ENCODE measurements around the gene INTU. TPM values are rescaled to one million over a fixed set of nuclear protein-coding genes. Genes with fewer than 3 reads are reported as not detected.

INTU gene
- total and polyA plus RNA-seq, 2 experiments from 2014 or later: 3.9 to 18.0 TPM

GRCh38 chr4:127667772-127668171, 35.0 kb downstream of the INTU start:
- Histone ChIP-seq H3K36me3 (no peaks in the 10 kb centered on the region), H3K4me1 (ENCODE audit: low read depth) (no peaks in the 10 kb centered on the region), H3K27me3 (no peaks in the 10 kb centered on the region), H3K9me3 (ENCODE audit: low read depth) (no peaks in the 10 kb centered on the region), H3K27ac (no peak overlapping the region), H3K4me3 (no peak overlapping the region)
- no peak for TF ChIP-seq CTCF (IDR thresholded peaks at IDR 0.05; ENCODE audit: low read depth, low read length)
- DNase-seq (ENCODE audit: low read depth in 1 of 2, low spot score in 1 of 2): no peak

- Histone ChIP-seq H3K9me3 (ENCODE audit: low read depth) (no peaks in the 10 kb centered on the region), H3K36me3 (no peaks in the 10 kb centered on the region), H3K4me1 (ENCODE audit: low read depth) (no peaks in the 10 kb centered on the region), H3K4me3 (no peak overlapping the region), H3K27me3 (no peaks in the 10 kb centered on the region), H3K27ac (no peak overlapping the region)
- TF ChIP-seq CTCF (IDR thresholded peaks at IDR 0.05; ENCODE audit: low read depth, low read length): no peak
- no peak for DNase-seq (ENCODE audit: low read depth in 1 of 2, low spot score in 1 of 2)
Measured at GRCh38 chr4:127668770-127669169, 36.0 kb downstream of the INTU start.

GRCh38 chr4:127669691-127670090, 36.9 kb downstream of the INTU start:
- Histone ChIP-seq H3K4me3 (no peak overlapping the region), H3K27ac (no peak overlapping the region), H3K4me1 (ENCODE audit: low read depth) (no peaks in the 10 kb centered on the region), H3K27me3 (no peaks in the 10 kb centered on the region), H3K36me3 (no peaks in the 10 kb centered on the region), H3K9me3 (ENCODE audit: low read depth) (no peaks in the 10 kb centered on the region)
- TF ChIP-seq CTCF (IDR thresholded peaks at IDR 0.05; ENCODE audit: low read depth, low read length): no peak
- no peak for DNase-seq (ENCODE audit: low read depth in 1 of 2, low spot score in 1 of 2)

- no peak for TF ChIP-seq CTCF (IDR thresholded peaks at IDR 0.05; ENCODE audit: low read depth, low read length)
- H3K27me3 ChIP-seq: no peaks in the 10 kb centered on the region
- no peak overlapping the region for H3K4me3 ChIP-seq
- H3K36me3 ChIP-seq: no peaks in the 10 kb centered on the region
- H3K27ac ChIP-seq: no peak overlapping the region
- DNase-seq (ENCODE audit: low read depth in 1 of 2, low spot score in 1 of 2): no peak
- no peaks in the 10 kb centered on the region for H3K4me1 ChIP-seq (ENCODE audit: low read depth)
- H3K9me3 ChIP-seq (ENCODE audit: low read depth): no peaks in the 10 kb centered on the region
Measured at GRCh38 chr4:127672111-127672510, 39.4 kb downstream of the INTU start.

GRCh38 chr4:127685292-127685691, 52.5 kb downstream of the INTU start:
- H3K27ac ChIP-seq: no peak overlapping the region
- TF ChIP-seq CTCF (IDR thresholded peaks at IDR 0.05; ENCODE audit: low read depth, low read length): no peak
- peaks cover 5% of the 10 kb centered on the region for H3K4me1 ChIP-seq (ENCODE audit: low read depth)
- peaks cover 3% of the 10 kb centered on the region for H3K36me3 ChIP-seq
- no peaks in the 10 kb centered on the region for H3K9me3 ChIP-seq (ENCODE audit: low read depth)
- peak in 1 of 2 donors; percentile 19 for DNase-seq (ENCODE audit: low read depth in 1 of 2, low spot score in 1 of 2)
- H3K27me3 ChIP-seq: no peaks in the 10 kb centered on the region
- no peak overlapping the region for H3K4me3 ChIP-seq

GRCh38 chr4:127686658-127687057, 53.9 kb downstream of the INTU start:
- peaks cover 5% of the 10 kb centered on the region for H3K4me1 ChIP-seq (ENCODE audit: low read depth)
- no peaks in the 10 kb centered on the region for H3K27me3 ChIP-seq
- H3K9me3 ChIP-seq (ENCODE audit: low read depth): no peaks in the 10 kb centered on the region
- H3K27ac ChIP-seq: no peak overlapping the region
- peak in 1 of 2 donors; percentile 2 for DNase-seq (ENCODE audit: low read depth in 1 of 2, low spot score in 1 of 2)
- TF ChIP-seq CTCF (IDR thresholded peaks at IDR 0.05; ENCODE audit: low read depth, low read length): no peak
- peaks cover 3% of the 10 kb centered on the region for H3K36me3 ChIP-seq
- H3K4me3 ChIP-seq: no peak overlapping the region

Measured in cardiac muscle cell (in vitro differentiated cells and primary cell).